Measurements from ENCODE around the gene CTDSPL. TPM values are rescaled to one million over a fixed set of nuclear protein-coding genes. Genes with fewer than 3 reads are reported as not detected.

Gene CTDSPL
- polyA plus RNA-seq, 4 donors = 109 to 119 (median 110) TPM

- DNase-seq (ENCODE audit: low read depth in 4 of 4, low spot score in 3 of 4) = no peak
These were observed 75.5 kb downstream of the CTDSPL start for GRCh38 chr3:37937156-37937555.

GRCh38 chr3:37938011-37938410 lies 76.3 kb downstream of the CTDSPL start:
- no peak for DNase-seq (ENCODE audit: low read depth in 4 of 4, low spot score in 3 of 4)

- no peak for DNase-seq (ENCODE audit: low read depth in 4 of 4, low spot score in 3 of 4)
These were observed 78.7 kb downstream of the CTDSPL start for GRCh38 chr3:37940242-37940908.

GRCh38 chr3:37941608-37942508 lies 80.2 kb downstream of the CTDSPL start:
- no peak for DNase-seq (ENCODE audit: low read depth in 4 of 4, low spot score in 3 of 4)

- DNase-seq (ENCODE audit: low read depth in 4 of 4, low spot score in 3 of 4) = no peak
These were observed 81.0 kb downstream of the CTDSPL start for GRCh38 chr3:37942646-37943045.

- no peak for DNase-seq (ENCODE audit: low read depth in 4 of 4, low spot score in 3 of 4)
These were observed 81.4 kb downstream of the CTDSPL start for GRCh38 chr3:37943126-37943525.

- no peak for DNase-seq (ENCODE audit: low read depth in 4 of 4, low spot score in 3 of 4)
These were observed 82.1 kb downstream of the CTDSPL start for GRCh38 chr3:37943631-37944314.

- DNase-seq (ENCODE audit: low read depth in 4 of 4, low spot score in 3 of 4) = no peak
These were observed 82.7 kb downstream of the CTDSPL start for GRCh38 chr3:37944391-37944842.

- no peak for DNase-seq (ENCODE audit: low read depth in 4 of 4, low spot score in 3 of 4)
These were observed 83.6 kb downstream of the CTDSPL start for GRCh38 chr3:37945156-37945806.

- DNase-seq (ENCODE audit: low read depth in 4 of 4, low spot score in 3 of 4) = no peak
These were observed 84.3 kb downstream of the CTDSPL start for GRCh38 chr3:37945807-37946530.

GRCh38 chr3:37946531-37946889 lies 84.8 kb downstream of the CTDSPL start:
- DNase-seq (ENCODE audit: low read depth in 4 of 4, low spot score in 3 of 4) = no peak

GRCh38 chr3:37949866-37950265 lies 88.2 kb downstream of the CTDSPL start:
- no peak for DNase-seq (ENCODE audit: low read depth in 4 of 4, low spot score in 3 of 4)

GRCh38 chr3:37952564-37952963 lies 90.9 kb downstream of the CTDSPL start:
- DNase-seq (ENCODE audit: low read depth in 4 of 4, low spot score in 3 of 4) = no peak

- no peak for DNase-seq (ENCODE audit: low read depth in 4 of 4, low spot score in 3 of 4)
These were observed 91.5 kb downstream of the CTDSPL start for GRCh38 chr3:37953226-37953625.

GRCh38 chr3:37953707-37954394 lies 92.2 kb downstream of the CTDSPL start:
- DNase-seq (ENCODE audit: low read depth in 4 of 4, low spot score in 3 of 4) = no peak

- no peak for DNase-seq (ENCODE audit: low read depth in 4 of 4, low spot score in 3 of 4)
These were observed 93.2 kb downstream of the CTDSPL start for GRCh38 chr3:37954881-37955280.

- DNase-seq (ENCODE audit: low read depth in 4 of 4, low spot score in 3 of 4) = no peak
These were observed 94.4 kb downstream of the CTDSPL start for GRCh38 chr3:37955918-37956707.

GRCh38 chr3:37956723-37957538 lies 95.3 kb downstream of the CTDSPL start:
- DNase-seq (ENCODE audit: low read depth in 4 of 4, low spot score in 3 of 4) = no peak

Measured in right renal pelvis (tissue), 4 donors.